Panc1 (cell line): ENCODE measurements around the gene NCOA6. TPM values are rescaled to one million over a fixed set of nuclear protein-coding genes. Genes with fewer than 3 reads are reported as not detected.

Experiments
- ATAC-seq: fragments of 200-7000 bp; cut with Tn5 transposase; 2 replicates; pipeline ENCODE4 v1.9.1; 2020; ENCODE audit warnings: mild to moderate bottlenecking, moderate library complexity
- BruUV-seq: library from RNA; stranded (reverse); fragments of 400-500 nt; replicated peaks from 2 replicates; lab custom pipeline; 2021; lab: Mats Ljungman, UMichigan
- CTCF ChIA-PET: fragments of 300-600 bp; sonication (Branson Sonifier 250); formaldehyde crosslinking; loops from one replicate; lab custom pipeline; 2022; ENCODE audit warnings: antibody characterized with exemption; lab: Charles Lee
- POLR2A ChIA-PET: fragments of 300-600 bp; sonication (Branson Sonifier 250); formaldehyde crosslinking; loops from one replicate; lab custom pipeline; 2022; ENCODE audit warnings: antibody characterized with exemption; lab: Charles Lee
- DNase-seq: peaks from one replicate; pipeline ENCODE4 v3.0.0-alpha.2; 2010; ENCODE audit warnings: low read depth, low spot score
- H3K27ac ChIP-seq: 2 replicates; pipeline ENCODE4 v1.5.1; 2011; ENCODE audit warnings: mild to moderate bottlenecking, low read length, inconsistent platforms
- H3K27me3 ChIP-seq: fragments of 200-500 bp; sonication (Bioruptor generic); 2 replicates; pipeline ENCODE4 v1.6.0; 2014; ENCODE audit warnings: low read length, inconsistent platforms; ENCODE audit not compliant: control insufficient read depth, insufficient read depth
- H3K36me3 ChIP-seq: fragments of 200-500 bp; sonication (Bioruptor generic); 2 replicates; pipeline ENCODE4 v1.5.1; 2014; ENCODE audit warnings: inconsistent platforms, mild to moderate bottlenecking, low read length, moderate library complexity; ENCODE audit not compliant: control insufficient read depth, insufficient read depth
- H3K4me1 ChIP-seq: 2 replicates; pipeline ENCODE4 v1.5.1; 2011; ENCODE audit warnings: inconsistent platforms, mild to moderate bottlenecking, low read length, moderate library complexity; ENCODE audit not compliant: control insufficient read depth, insufficient read depth
- H3K4me3 ChIP-seq, 2 experiments: 2 replicates each; pipeline ENCODE4 v1.5.1; 2011 to 2012; ENCODE audit warnings: low read depth in 2 of 2, low read length in 2 of 2, mild to moderate bottlenecking in 2 of 2, inconsistent platforms in 1 of 2, moderate library complexity in 1 of 2
- H3K9me3 ChIP-seq: fragments of 200-500 bp; sonication (Bioruptor generic); 2 replicates; pipeline ENCODE4 v1.5.1; 2014; ENCODE audit warnings: low read depth, mild to moderate bottlenecking, inconsistent platforms, low read length, moderate library complexity; ENCODE audit not compliant: control insufficient read depth, insufficient read depth
- CTCF ChIP-seq: fragments of 450-650 bp; IDR thresholded peaks from 2 replicates; pipeline ENCODE4 v1.5.1; 2017; ENCODE audit warnings: mild to moderate bottlenecking
- POLR2AphosphoS5 ChIP-seq: IDR thresholded peaks from 2 replicates; pipeline ENCODE4 v1.6.1; 2012; ENCODE audit warnings: mild to moderate bottlenecking, low read depth, low read length, moderate library complexity
- REST ChIP-seq, 2 experiments: IDR thresholded peaks; 2 replicates each; pipeline ENCODE4 v1.6.1; 2011 to 2012; ENCODE audit warnings: low read depth in 2 of 2, control low read depth in 1 of 2, low read length in 1 of 2, mild to moderate bottlenecking in 1 of 2, moderate library complexity in 1 of 2; ENCODE audit not compliant: insufficient read depth in 1 of 2
- SIN3A ChIP-seq: IDR thresholded peaks from 2 replicates; pipeline ENCODE4 v1.6.1; 2012; ENCODE audit warnings: low read depth, mild to moderate bottlenecking, low read length, moderate library complexity, borderline replicate concordance; ENCODE audit not compliant: insufficient read depth
- TCF7L2 ChIP-seq: IDR thresholded peaks from 2 replicates; pipeline ENCODE4 v1.6.1; 2011; ENCODE audit warnings: mild to moderate bottlenecking, low read depth, low read length, inconsistent platforms
- in situ Hi-C: cut with HindIII; loops from 2 replicates; pipeline ENCODE4 v1.10.0; 2016; ENCODE audit warnings: low sequenced_read_pairs, low pct_unique_long_range_greater_than_20kb
- intact Hi-C: fragments of 100-400 bp; cut with micrococcal nuclease; formaldehyde crosslinking; loops from one replicate; pipeline ENCODE4 v1.10.0; 2022; ENCODE audit not compliant: unreplicated experiment
- total RNA-seq: library from RNA; stranded (reverse); gene quantifications from one replicate; pipeline ENCODE4 v1.2.1, GENCODE V29; 2021; ENCODE audit not compliant: unreplicated experiment

NCOA6 gene
- total RNA-seq, 1 experiment from 2014 or later = 28.9 TPM

GRCh38 chr20:34798328-34798727, 27.1 kb downstream of the NCOA6 start:
- Histone ChIP-seq H3K36me3 (no peaks in the 10 kb centered on the region), H3K27ac (no peak overlapping the region), H3K27me3 (no peaks in the 10 kb centered on the region), H3K4me3 (no peak overlapping the region), H3K4me1 (no peaks in the 10 kb centered on the region), H3K9me3 (no peaks in the 10 kb centered on the region)
- no TSS peak for BruUV-seq
- no peak for ATAC-seq
- ChIA-PET POLR2A (no interaction called here), CTCF (no interaction called here)
- intact Hi-C loops (no loop called here), in situ Hi-C loops (no loop called here)
- DNase-seq = no peak
- TF ChIP-seq REST (IDR thresholded peaks at IDR 0.05; ENCODE audit: insufficient read depth in 1 of 2, low read depth in 2 of 2, low read length in 1 of 2) = no peak

- BruUV-seq = no TSS peak
- TF ChIP-seq POLR2AphosphoS5 = no peak
- no peak for TF ChIP-seq TCF7L2
- TF ChIP-seq REST (IDR thresholded peaks at IDR 0.05; ENCODE audit: insufficient read depth in 1 of 2, low read depth in 2 of 2, low read length in 1 of 2) = no peak
- no peak for TF ChIP-seq SIN3A
- no peak for TF ChIP-seq CTCF
- Histone ChIP-seq H3K9me3 (no peaks in the 10 kb centered on the region), H3K27me3 (no peaks in the 10 kb centered on the region), H3K4me3 (no peak overlapping the region), H3K27ac (no peak overlapping the region), H3K4me1 (no peaks in the 10 kb centered on the region), H3K36me3 (no peaks in the 10 kb centered on the region)
- intact Hi-C loops = no loop called here
- in situ Hi-C loops = no loop called here
- ATAC-seq (no peak), DNase-seq (no peak)
- ChIA-PET POLR2A (interaction anchor here (0.5 kb wide), 1 partner anchor 49 kb away, joined by 7 read pairs; no protein-coding TSS in a partner anchor), CTCF (interaction anchor here (0.5 to 0.8 kb wide), 2 partner anchors 25 to 28 kb away, joined by 3 to 13 read pairs; no protein-coding TSS in a partner anchor)
Observed at GRCh38 chr20:34797012-34797995, 28.1 kb downstream of the NCOA6 start.
